Prostate gland (tissue), 2 donors: Measurements from ENCODE around the gene FBXL2.
"Not testable (repeated sequence)": the region's sequence is repeated elsewhere in the genome, so short reads cannot be mapped to it uniquely, and the experiment has no call there.

Experiments
- CTCF ChIP-seq, 4 experiments: fragments of 200-600 bp in 2 of 4; fragments of 450-650 bp in 2 of 4; sonication (generic) in 2 of 4; IDR thresholded peaks; 1 replicate in 3 of 4; 2 replicates in 1 of 4; pipeline ENCODE4 v1.5.1; 2016 to 2019; ENCODE audit warnings: antibody characterized with exemption in 4 of 4, mild to moderate bottlenecking in 2 of 4, moderate library complexity in 2 of 4
- POLR2A ChIP-seq: fragments of 450-650 bp; IDR thresholded peaks from one replicate; pipeline ENCODE4 v1.6.1; 2016; ENCODE audit warnings: antibody characterized with exemption, mild to moderate bottlenecking
- POLR2AphosphoS5 ChIP-seq: sonication (generic); formaldehyde crosslinking; IDR thresholded peaks from one replicate; pipeline ENCODE4 v1.6.1; 2017; ENCODE audit warnings: antibody characterized with exemption

GRCh38 chr3:33410816-33411215 is 133.6 kb downstream of the FBXL2 start:
- not testable (repeated sequence) for TF ChIP-seq POLR2A; CTCF (IDR thresholded peaks at IDR 0.05); POLR2AphosphoS5
